B cell (primary cell): ENCODE data around the gene TRDN.

ENCODE experiments used
- CTCF ChIP-seq: fragments of 200-600 bp; IDR thresholded peaks from one replicate; pipeline ENCODE4 v1.8.0; 2022; ENCODE audit warnings: antibody characterized with exemption, mild to moderate bottlenecking
- EZH2 ChIP-seq: IDR thresholded peaks from 2 replicates; pipeline ENCODE4 v1.6.1; 2012; ENCODE audit warnings: borderline replicate concordance, low read depth, mild to moderate bottlenecking, moderate library complexity, low read length; ENCODE audit not compliant: insufficient read depth, poor library complexity, severe bottlenecking

- TF ChIP-seq CTCF (no peak), EZH2 (no peak)
Observed at GRCh38 chr6:123420512-123420911, 216.2 kb downstream of the TRDN start.
